Sigmoid colon (tissue), 4 donors: ENCODE results near the gene TYW3.

Experiments
- CTCF ChIP-seq, 4 experiments: fragments of 450-650 bp in 3 of 4; fragments of 200-600 bp in 1 of 4; IDR thresholded peaks; one replicate each; pipeline ENCODE4 v1.5.1; 2016 to 2019; ENCODE audit warnings: antibody characterized with exemption in 4 of 4, mild to moderate bottlenecking in 3 of 4, moderate library complexity in 2 of 4
- EP300 ChIP-seq, 4 donors: sonication (generic); formaldehyde crosslinking; IDR thresholded peaks; one replicate each; pipeline ENCODE4 v1.6.1; 2017; ENCODE audit warnings: antibody characterized with exemption in 4 of 4
- POLR2A ChIP-seq, 2 donors: fragments of 450-650 bp; IDR thresholded peaks; one replicate each; pipeline ENCODE4 v1.6.1; 2016; ENCODE audit warnings: antibody characterized with exemption in 2 of 2, mild to moderate bottlenecking in 2 of 2, moderate library complexity in 2 of 2
- POLR2AphosphoS5 ChIP-seq, 4 donors: sonication (generic); formaldehyde crosslinking; IDR thresholded peaks; one replicate each; pipeline ENCODE4 v1.6.1; 2017; ENCODE audit warnings: antibody characterized with exemption in 4 of 4

GRCh38 chr1:74811436-74812179 is 78.7 kb downstream of the TYW3 start:
- TF ChIP-seq CTCF (IDR thresholded peaks at IDR 0.05) (no peak), POLR2AphosphoS5 (IDR thresholded peaks at IDR 0.05) (no peak), EP300 (IDR thresholded peaks at IDR 0.05) (no peak), POLR2A (IDR thresholded peaks at IDR 0.05) (no peak)
